IPS-11a (cell line): Measurements from ENCODE around the gene NUAK2.

ENCODE experiments used
- H3K4me3 ChIP-seq: one replicate; pipeline ENCODE4 v1.5.1; 2013; ENCODE audit warnings: low read depth, low read length, control low read depth

NUAK2 gene

GRCh38 chr1:205259324-205259832 is 62.2 kb downstream of the NUAK2 start:
- no peak overlapping the region for H3K4me3 ChIP-seq

- no peak overlapping the region for H3K4me3 ChIP-seq
Observed at GRCh38 chr1:205258719-205259118, 62.8 kb downstream of the NUAK2 start.

GRCh38 chr1:205258261-205258691 is 63.3 kb downstream of the NUAK2 start:
- H3K4me3 ChIP-seq: no peak overlapping the region

GRCh38 chr1:205257735-205258134 is 63.8 kb downstream of the NUAK2 start:
- no peak overlapping the region for H3K4me3 ChIP-seq

- no peak overlapping the region for H3K4me3 ChIP-seq
Observed at GRCh38 chr1:205256951-205257625, 64.5 kb downstream of the NUAK2 start.

- H3K4me3 ChIP-seq: no peak overlapping the region
Observed at GRCh38 chr1:205255941-205256780, 65.4 kb downstream of the NUAK2 start.
